Activated naive CD4-positive, alpha-beta T cell (primary cell): ENCODE measurements around the gene NRIP1.
"Not testable (repeated sequence)": the region's sequence is repeated elsewhere in the genome, so short reads cannot be mapped to it uniquely, and the experiment has no call there.

Experiments
- DNase-seq, 4 experiments: peaks; one replicate each; lab custom pipeline; 2025; lab: John Stamatoyannopoulos, UW

The NRIP1 gene

GRCh38 chr21:15039607-15040299, 25.0 kb downstream of the NRIP1 start:
- DNase-seq: no peak

- DNase-seq: no peak
Measured at GRCh38 chr21:15037900-15038293, 26.9 kb downstream of the NRIP1 start.

GRCh38 chr21:15037095-15037899, 27.5 kb downstream of the NRIP1 start:
- no peak for DNase-seq

- no peak for DNase-seq
Measured at GRCh38 chr21:15036189-15036588, 28.6 kb downstream of the NRIP1 start.

- no peak for DNase-seq
Measured at GRCh38 chr21:15034126-15034853, 30.5 kb downstream of the NRIP1 start.

GRCh38 chr21:15031790-15032357, 32.9 kb downstream of the NRIP1 start:
- DNase-seq: no peak

GRCh38 chr21:15031362-15031761, 33.4 kb downstream of the NRIP1 start:
- not testable (repeated sequence) for DNase-seq

- DNase-seq: not testable (repeated sequence)
Measured at GRCh38 chr21:15030861-15031260, 33.9 kb downstream of the NRIP1 start.

- DNase-seq: no peak
Measured at GRCh38 chr21:15029077-15029476, 35.7 kb downstream of the NRIP1 start.

- DNase-seq: no peak
Measured at GRCh38 chr21:15028186-15028585, 36.6 kb downstream of the NRIP1 start.

GRCh38 chr21:15027056-15027455, 37.7 kb downstream of the NRIP1 start:
- DNase-seq: no peak

- no peak for DNase-seq
Measured at GRCh38 chr21:15026370-15026769, 38.4 kb downstream of the NRIP1 start.

- DNase-seq: no peak
Measured at GRCh38 chr21:15023776-15024175, 41.0 kb downstream of the NRIP1 start.

- no peak for DNase-seq
Measured at GRCh38 chr21:15022608-15023261, 42.1 kb downstream of the NRIP1 start.

GRCh38 chr21:15020797-15021196, 44.0 kb downstream of the NRIP1 start:
- no peak for DNase-seq

GRCh38 chr21:15018382-15018781, 46.4 kb downstream of the NRIP1 start:
- DNase-seq: no peak

- no peak for DNase-seq
Measured at GRCh38 chr21:15015622-15016471, 49.0 kb downstream of the NRIP1 start.

GRCh38 chr21:15014221-15014620, 50.6 kb downstream of the NRIP1 start:
- no peak for DNase-seq

GRCh38 chr21:15011967-15012366, 52.8 kb downstream of the NRIP1 start:
- DNase-seq: no peak

GRCh38 chr21:15010645-15011044, 54.2 kb downstream of the NRIP1 start:
- no peak for DNase-seq

GRCh38 chr21:15009837-15010363, 54.9 kb downstream of the NRIP1 start:
- no peak for DNase-seq
